HG02623 (cell line): ENCODE measurements around the gene MYH10.

Experiments used
- ATAC-seq: cut with Tn5 transposase; IDR thresholded peaks from one replicate; pipeline ENCODE4 v1.9.1; 2021; ENCODE audit warnings: moderate library complexity; ENCODE audit not compliant: unreplicated experiment

MYH10 gene

DNA sequence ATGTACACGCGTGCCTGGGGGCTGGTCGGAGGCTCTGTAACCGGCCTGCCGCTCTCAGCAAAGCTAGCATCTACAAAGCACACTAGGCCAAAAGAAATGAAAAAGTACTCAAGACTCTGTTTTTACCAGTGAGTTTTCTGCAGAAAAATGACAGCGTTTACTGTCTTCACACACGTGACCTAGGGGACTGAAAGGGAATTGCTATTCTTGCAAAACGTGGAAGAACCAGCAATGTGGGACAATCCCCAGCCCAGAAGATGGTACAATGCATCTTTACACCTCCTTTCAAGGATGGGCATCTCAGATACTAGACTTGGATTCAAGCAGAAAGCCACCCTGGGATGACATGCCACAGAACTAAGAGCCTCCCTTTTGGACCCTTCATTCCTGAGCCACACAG lies 153.4 kb downstream of the MYH10 start:
- no peak for ATAC-seq

GRCh38 chr17:8476741-8477140 lies 153.8 kb downstream of the MYH10 start:
- ATAC-seq, result no peak

DNA sequence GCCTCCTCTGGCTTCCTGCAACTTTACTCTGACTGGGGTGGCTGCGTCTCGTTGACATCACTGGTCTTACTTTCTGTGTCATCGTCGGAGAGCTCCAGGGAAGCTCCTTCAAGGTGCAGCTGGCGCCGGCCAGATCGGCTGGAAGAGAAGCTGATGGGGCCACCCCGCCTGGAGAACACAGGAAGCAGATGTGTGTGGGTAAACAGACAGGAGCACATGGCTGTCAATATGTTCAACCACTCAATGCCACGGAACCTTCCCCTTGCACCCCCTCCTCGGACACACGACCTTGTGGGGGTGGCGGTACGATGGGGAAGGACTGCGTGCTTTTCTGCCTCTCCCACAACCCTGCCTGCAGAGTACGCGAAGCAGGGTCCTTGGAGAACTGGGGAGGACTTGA lies 154.7 kb downstream of the MYH10 start:
- no peak for ATAC-seq

GRCh38 chr17:8475227-8475626 lies 155.3 kb downstream of the MYH10 start:
- ATAC-seq, result no peak

DNA sequence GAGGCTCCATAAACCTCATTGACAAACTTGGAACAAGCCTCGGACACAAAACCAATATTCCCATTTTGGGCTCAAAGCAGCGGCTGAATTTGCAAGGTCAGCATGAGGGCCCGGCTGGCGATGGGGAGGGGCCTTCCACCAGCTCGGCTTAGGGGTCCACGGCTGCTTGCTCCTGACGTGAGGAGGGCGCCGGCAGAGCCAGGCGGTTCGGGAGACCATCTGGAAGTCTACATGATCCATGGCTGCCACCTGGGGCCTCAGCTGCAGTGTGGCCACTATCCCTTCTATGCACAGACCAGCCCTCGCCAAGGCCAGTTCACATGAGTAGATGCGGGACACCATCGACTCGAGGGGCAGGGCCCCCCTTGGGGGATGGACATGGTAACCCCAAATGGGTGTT lies 155.7 kb downstream of the MYH10 start:
- ATAC-seq, result no peak

GRCh38 chr17:8473451-8474192 lies 156.9 kb downstream of the MYH10 start:
- no peak for ATAC-seq

- no peak for ATAC-seq
Observed at GRCh38 chr17:8472663-8473062, 157.9 kb downstream of the MYH10 start.

DNA sequence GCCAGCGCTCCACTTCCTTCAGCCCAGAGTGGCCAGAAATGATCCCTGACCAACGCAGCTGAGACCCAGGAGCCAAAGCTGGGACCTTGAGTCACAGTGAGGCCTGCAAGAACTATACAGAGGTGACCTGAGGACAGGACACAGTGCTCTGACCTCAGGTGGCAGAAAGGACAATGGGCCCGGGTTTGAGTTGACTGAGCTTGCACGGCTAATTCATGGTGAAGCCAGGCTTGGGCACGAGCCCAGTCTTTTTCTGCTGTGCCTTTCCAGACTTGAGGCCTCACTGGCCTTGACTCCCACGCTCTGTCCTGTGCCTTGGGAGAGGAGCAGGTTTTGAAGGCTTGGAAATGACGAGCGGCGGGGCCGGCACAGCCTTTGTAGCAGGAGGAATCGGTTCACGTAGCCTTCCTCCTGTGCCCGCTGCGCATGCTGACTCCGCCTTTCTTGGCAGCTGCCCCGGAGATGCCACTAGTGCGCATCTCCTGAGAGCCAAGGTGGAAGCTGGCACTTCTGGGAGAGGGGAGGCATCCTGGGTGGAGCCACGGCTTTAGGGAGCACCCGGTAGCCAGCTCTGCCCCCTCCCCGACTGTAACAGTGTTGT lies 160.0 kb downstream of the MYH10 start:
- ATAC-seq, result no peak

GRCh38 chr17:8469964-8470363 lies 160.6 kb downstream of the MYH10 start:
- no peak for ATAC-seq

DNA sequence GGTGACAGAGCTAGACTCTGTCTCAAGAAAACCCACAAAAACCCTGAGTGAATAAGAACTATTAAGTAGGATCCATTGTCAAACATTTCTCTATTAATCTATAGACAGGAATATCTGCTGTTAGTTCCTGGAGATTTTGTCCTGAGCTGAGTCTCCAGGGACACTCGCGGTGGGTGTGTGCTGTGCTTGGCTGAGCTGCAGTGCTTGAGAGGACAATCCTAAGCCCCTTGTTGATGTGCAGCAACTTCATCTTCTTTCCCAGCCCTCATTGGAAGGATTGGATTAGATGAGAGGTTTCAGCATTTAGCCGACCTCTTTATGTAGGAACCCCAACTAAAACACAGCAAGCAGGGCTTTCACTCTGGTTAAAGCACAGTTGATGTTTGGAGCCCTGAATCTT lies 161.5 kb downstream of the MYH10 start:
- no peak for ATAC-seq

- no peak for ATAC-seq
Observed at GRCh38 chr17:8468127-8468526, 162.4 kb downstream of the MYH10 start.

GRCh38 chr17:8467527-8467926 lies 163.0 kb downstream of the MYH10 start:
- ATAC-seq, result no peak

GRCh38 chr17:8466873-8467272 lies 163.7 kb downstream of the MYH10 start:
- no peak for ATAC-seq

- ATAC-seq, result no peak
Observed at GRCh38 chr17:8466456-8466855, 164.1 kb downstream of the MYH10 start.

DNA sequence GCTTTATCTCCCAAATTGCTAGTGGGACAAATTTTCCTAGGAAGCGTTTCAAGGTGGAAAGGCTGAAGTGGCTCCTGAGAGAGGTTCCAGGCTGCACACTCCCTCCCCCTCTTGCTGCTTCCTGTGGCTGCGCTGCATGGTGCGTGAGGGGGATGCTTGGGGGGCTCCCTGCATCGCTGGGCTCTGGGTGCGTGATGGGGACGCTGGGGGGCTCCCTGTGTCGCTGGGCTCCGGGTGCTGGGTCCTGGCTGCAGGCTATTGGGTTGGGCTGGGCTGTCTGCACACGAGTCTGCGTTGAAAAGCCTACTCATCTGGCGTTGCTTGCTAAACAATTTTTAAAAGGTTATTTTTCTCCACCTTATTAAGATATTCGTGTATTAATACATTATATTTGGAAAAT lies 164.8 kb downstream of the MYH10 start:
- ATAC-seq, result no peak

GRCh38 chr17:8465356-8465755 lies 165.2 kb downstream of the MYH10 start:
- ATAC-seq, result no peak

DNA sequence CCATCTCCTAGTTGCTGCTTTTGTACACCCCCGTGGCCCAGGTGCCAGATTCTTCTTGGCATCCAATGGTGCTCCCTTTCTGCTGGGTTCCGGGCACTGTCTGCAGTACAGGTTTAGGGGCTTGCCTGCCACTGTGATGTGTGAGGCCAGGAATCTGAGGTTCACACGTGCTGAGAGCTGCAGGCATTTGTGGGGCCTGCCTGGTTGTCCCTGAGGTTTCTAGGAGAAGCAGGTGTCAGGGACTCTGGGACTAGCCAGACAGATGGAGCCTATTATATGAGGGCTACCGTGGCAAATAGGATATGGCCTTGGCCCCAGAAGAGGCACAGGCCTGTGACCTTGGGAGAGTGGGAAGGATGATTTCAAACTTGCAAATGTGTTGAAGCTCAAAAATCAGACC lies 165.6 kb downstream of the MYH10 start:
- ATAC-seq, result no peak

DNA sequence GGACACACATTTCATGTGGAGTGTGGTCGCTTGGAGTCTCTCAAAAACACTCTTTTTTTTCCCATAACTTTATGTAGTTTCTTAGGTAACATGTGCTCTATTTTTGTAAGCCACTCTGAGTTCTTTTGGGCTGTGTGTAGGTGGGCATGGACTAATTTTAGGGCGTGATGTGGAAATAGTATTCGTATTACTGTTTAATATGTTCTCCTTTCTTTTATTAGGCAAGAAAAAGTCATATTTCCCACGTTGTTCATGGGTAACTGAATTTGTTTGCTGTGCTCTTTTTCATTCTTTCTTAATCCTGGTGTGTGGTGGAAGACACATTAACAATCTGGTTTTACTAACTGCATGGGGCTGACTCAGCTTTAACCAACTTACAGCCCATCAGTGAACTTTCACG lies 167.4 kb downstream of the MYH10 start:
- no peak for ATAC-seq

DNA sequence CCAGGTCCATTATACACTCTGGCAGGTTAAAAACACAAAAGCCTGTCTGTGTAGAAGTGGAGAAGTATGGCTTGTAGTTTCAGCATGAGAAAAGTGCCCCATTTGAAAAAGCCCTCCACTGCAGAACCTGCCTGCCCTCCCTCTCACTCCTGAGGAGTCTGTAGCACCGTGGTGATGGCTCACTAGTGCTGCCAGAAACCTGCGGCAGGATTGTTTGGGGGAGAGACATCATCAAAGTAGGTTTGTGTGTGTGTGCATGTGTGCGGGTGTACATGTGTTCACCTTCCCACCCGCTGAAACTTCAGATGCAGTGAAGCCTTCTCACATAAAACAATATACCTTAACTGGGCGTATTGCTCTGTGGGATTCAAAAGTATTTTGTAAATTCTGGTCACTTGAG lies 168.0 kb downstream of the MYH10 start:
- ATAC-seq, result no peak

DNA sequence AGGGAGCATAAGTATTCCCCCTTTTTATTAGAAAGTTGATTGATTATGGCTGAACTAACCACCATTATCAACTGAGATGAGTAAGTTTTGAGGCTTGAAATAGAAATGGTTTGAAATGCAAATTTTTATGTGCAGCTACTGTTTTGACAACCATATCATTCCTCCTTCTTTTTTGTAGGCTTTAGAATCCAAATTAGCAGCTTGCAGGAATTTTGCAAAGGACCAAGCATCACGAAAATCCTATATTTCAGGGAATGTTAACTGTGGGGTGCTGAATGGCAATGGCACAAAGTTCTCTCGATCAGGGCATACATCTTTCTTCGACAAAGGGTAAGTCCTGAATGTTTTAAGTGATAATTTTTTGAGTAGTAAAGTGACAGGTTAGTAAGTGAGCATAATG lies 170.7 kb downstream of the MYH10 start:
- no peak for ATAC-seq

- no peak for ATAC-seq
Observed at GRCh38 chr17:8459107-8459506, 171.4 kb downstream of the MYH10 start.

DNA sequence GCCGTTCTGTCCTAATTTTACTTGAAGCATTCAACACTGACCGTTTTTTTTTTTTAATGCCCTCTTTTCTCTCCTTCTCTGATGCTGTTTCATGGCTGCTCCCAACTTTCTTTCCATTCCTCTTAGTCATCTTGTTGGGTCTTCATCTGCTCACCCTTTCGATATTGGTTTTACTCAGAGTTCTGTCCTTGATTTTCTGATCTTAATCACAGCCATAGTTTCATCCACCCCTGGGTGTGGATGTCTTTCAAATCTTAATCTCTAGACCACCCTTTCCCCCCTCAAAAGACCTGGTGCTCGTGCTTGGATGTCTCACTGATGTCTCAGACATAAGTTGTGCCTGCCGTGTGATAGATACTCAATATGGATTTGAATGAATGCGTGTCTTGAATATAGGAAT lies 172.4 kb downstream of the MYH10 start:
- ATAC-seq, result no peak

DNA sequence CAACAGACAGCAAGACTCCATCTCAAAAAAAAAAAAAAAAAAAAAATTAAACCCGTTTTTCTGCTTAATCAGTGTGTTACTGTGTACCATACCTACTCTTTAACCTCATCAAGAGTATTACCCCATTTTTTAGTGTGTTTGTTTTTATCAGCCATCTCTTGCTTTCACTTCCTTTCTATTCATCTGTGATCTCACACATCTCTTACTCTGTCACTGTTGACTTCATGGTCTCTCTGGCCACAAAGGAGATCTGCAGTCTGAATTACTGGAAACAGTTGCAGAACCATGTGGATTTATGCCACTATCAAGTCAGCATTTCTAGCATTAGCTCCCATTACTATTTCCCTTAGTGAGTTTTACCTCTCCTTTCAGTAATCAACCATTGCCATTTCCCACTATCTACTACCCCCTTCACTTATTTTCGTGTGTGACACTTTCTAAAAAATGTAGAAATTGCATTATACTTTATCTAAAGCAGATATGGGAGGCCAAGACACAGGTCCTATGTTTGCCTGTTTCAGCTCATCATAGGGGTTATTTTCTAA lies 174.8 kb downstream of the MYH10 start:
- no peak for ATAC-seq
